Epithelial cell of esophagus (primary cell): Measurements from ENCODE around the gene MYL5.

Experiments
- DNase-seq: peaks from one replicate; pipeline ENCODE4 v3.0.0; 2010; ENCODE audit warnings: low read depth
- H3K4me3 ChIP-seq: 2 replicates; pipeline ENCODE4 v1.5.1; 2011; ENCODE audit warnings: mild to moderate bottlenecking, low read length, control low read depth
- CTCF ChIP-seq: IDR thresholded peaks from 2 replicates; pipeline ENCODE4 v1.5.1; 2011; ENCODE audit warnings: low read depth, mild to moderate bottlenecking, low read length, control low read depth, inconsistent platforms; ENCODE audit not compliant: insufficient read depth; ENCODE audit errors: missing control alignments

MYL5 gene

GRCh38 chr4:654871-655463, 19.4 kb upstream of the MYL5 start:
- H3K4me3 ChIP-seq = no peak overlapping the region
- no peak for DNase-seq
- no peak for TF ChIP-seq CTCF

DNA sequence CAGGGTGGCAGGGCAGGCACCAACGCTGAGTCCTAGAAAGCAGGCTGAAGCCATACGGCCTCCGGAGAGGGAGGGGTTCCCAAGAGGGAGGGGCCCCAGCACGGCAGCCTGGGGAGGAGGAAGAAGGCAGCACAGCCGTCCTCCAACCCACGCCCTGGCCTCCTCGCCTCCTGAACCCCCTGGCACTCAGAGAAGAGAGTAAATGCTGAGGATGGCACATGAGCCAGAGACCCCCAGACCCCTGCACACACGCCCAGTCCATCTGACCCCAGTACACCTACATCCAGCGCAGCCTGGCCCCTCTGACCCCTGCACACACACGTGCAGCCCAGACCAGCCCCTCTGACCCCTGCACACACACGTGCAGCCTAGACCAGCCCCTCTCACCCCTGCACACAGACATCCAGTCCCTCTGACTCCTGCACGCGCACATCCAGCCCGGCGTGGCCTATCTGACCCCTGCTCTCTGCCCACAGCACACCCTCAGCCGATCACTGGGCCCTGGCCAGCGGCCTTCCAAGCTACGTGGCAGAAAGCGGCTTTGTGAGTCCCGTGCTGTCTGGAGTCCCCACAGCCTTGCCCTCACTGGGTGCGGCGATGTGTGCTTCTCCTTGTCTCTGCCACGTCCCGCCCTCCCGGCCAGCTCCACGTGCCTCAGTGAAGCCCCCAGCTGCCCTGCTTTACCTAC, 18.7 kb upstream of the MYL5 start:
- no peak for TF ChIP-seq CTCF
- no peak overlapping the region for H3K4me3 ChIP-seq
- no peak for DNase-seq

GRCh38 chr4:656436-657337, 17.7 kb upstream of the MYL5 start:
- DNase-seq = no peak
- no peak overlapping the region for H3K4me3 ChIP-seq
- TF ChIP-seq CTCF = no peak

DNA sequence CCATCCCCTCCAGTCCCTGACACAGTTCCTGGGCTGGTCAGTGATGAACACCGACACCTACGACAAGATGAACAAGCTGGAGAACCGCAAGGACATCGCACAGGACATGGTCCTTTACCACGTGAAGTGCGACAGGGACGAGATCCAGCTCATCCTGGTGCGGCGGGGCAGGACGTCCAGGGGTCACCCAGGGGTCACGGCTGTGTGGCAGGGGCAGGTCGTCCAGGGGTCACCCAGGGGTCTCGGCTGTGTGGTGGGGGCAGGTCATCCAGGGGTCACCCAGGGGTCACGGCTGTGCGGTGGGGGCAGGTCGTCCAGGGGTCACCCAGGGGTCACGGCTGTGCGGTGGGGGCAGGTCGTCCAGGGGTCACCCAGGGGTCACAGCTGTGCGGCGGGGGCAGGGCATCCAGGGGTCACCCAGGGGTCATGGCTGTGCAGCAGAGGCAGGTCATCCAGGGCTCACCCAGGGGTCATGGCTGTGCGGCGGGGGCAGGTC, 17.0 kb upstream of the MYL5 start:
- no peak overlapping the region for H3K4me3 ChIP-seq
- TF ChIP-seq CTCF = no peak
- DNase-seq = no peak

DNA sequence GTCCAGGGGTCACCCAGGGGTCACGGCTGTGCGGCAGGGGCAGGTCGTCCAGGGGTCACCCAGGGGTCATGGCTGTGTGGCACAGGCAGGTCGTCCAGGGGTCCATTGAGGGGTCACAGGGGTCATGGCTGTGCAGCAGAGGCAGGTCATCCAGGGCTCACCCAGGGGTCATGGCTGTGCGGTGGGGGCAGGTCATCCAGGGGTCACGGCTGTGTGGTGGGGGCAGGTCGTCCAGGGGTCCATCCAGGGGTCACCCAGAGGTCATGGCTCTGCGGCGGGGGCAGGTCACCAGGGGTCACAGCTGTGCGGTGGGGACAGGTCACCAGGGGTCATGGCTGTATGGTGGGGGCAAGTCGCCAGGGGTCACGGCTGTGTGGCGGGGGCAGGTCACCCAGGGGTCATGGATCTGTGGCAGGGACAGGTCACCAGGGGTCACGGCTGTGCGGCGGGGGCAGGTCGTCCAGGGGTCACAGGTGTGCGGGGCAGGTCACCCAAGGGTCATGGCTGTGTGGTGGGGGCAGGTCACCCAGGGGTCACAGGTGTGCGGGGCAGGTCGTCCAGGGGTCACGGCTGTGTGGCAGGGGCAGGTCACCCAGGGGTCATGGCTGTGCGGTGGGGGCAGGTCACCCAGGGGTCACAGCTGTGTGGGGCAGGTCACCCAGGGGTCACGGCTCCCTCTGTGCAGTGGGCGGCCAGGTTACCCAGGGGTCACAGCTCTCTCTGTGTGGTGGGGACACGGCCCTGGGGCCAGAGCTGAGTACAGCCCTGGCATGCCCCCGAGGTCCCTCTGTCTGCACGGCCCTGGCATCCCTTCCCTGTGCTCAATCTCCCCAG, 16.3 kb upstream of the MYL5 start:
- no peak for TF ChIP-seq CTCF
- no peak overlapping the region for H3K4me3 ChIP-seq
- no peak for DNase-seq
